HG03439 (cell line): ENCODE results near the gene ACIN1.
"Not testable (repeated sequence)": the region's sequence is repeated elsewhere in the genome, so short reads cannot be mapped to it uniquely, and the experiment has no call there.

Experiments used
- ATAC-seq: cut with Tn5 transposase; IDR thresholded peaks from one replicate; pipeline ENCODE4 v1.9.1; 2021; ENCODE audit warnings: mild to moderate bottlenecking, moderate library complexity; ENCODE audit not compliant: unreplicated experiment

Gene ACIN1

GRCh38 chr14:23021434-23021833, 73.5 kb downstream of the ACIN1 start:
- no peak for ATAC-seq

DNA sequence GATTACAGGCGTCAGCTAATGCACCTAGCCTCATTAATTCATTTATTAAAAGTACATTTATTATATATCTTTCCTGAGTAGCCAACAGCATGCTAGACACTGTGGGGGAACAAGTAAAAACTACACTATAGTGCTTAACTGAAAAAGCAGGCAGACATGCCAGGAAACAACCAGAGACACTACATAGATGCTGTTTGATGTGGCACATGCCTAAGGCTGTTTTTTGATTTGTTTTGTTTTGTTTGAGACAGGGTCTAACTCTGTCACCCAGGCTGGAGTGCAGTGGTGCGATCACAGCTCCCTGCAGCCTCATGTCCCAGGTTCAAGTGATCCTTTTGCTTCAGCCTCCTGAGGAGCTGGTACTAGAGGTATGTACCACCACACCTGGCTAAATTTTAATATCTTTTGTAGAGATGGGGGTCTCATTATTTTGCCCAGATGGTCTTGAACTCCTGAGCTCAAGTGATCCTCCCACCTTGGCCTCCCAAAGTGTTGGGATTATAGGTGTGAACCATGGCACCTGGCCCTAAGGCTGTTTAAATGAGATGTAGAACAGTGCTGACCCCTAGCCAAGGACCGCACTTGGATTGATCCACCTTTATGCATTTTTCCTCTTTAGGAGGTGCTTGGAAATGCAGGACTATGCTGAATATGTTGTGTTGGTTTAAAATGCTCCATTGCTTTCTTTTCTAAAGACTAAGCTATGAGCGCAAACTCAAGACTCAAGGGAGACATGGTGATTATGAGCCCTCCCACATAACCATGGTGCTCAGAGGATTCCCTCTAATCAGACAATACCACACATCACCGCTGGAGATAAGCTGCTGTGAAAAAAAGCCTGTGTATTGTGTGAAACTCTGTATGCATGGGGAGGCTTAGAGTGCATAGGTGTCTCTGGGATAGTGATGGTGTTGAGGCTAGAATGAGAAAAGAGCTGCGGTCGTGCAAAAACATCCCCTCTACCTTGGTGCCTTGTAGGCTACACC, 74.5 kb downstream of the ACIN1 start:
- no peak for ATAC-seq

- ATAC-seq, result no peak
Measured at GRCh38 chr14:23018107-23018506, 76.8 kb downstream of the ACIN1 start.

GRCh38 chr14:23017091-23017490, 77.8 kb downstream of the ACIN1 start:
- no peak for ATAC-seq

DNA sequence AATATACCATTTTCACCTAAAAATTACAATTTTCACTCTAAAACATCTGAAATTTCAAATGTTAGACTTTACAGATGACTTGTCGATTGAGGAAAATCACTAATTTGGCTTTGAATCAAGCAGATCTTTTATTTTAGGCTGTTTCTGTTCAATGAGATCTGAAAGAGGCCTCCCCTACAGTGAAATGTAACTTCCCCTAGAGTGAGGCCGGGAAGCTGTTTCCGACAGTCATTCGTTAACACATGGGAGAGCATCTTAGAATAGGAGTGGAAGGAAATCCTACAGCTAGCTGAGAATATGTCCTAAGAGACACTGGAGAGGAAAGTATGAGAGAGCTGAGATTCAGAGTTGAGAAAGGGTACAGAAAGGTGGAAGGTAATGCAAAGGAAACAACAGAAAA, 79.3 kb downstream of the ACIN1 start:
- no peak for ATAC-seq

DNA sequence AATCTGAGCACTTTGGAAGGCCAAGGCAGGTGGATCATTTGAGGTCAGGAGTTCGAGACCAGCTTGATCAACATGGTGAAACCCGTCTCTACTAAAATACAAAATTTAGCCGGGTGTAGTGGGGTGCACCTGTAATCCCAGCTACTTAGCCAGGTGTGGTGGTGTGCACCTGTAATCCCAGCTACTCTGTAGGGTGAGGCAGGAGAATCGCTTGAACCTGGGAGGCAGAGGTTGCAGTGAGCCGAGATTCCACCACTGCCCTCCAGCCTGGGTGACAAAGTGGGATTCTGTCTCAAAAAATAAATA, 81.2 kb downstream of the ACIN1 start:
- not testable (repeated sequence) for ATAC-seq

GRCh38 chr14:23013054-23013748, 81.7 kb downstream of the ACIN1 start:
- ATAC-seq, result no peak

DNA sequence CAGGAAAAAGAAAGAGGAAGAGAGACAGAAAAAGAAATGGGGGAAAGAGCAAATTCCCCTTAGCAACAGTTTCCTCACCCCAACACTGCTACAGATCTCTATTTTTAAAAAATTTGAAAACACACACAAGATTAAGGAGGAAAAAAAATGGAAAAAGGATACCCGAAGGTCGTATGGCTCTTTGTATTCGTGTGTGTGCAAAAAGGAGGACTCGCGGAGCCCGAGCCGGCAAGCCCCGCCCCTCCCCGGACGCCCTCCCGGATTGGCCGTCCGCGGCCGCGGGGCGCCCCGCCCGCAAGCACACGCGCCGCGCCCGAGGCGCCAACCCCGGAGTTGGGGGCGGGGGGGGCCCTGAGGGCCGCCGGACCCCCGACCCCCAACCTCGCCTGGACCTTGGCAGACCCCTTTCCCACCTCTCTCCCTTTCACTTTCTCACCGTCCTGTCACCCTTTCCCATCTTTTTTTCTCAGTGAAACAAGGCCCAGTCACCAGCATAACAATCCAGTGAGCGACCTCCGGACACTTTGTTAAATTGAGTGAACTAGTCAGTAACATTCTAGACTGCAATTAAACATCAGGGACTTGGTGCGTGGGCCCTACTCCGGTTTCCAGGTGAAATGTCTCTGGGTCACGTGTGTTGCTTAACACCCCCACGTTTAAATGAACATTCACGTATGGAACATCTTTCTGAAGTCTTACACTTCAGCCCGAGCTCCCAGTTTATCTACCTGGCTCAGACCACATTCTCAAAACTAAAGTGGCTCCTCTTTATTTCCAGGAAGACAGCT, 84.8 kb downstream of the ACIN1 start, which contains the start of gene C14orf93:
Gene C14orf93 (minus strand): TSS at position 205 of the 788 bp plus-strand sequence. CDS start 11,120 bp downstream, outside the sequence.
- peak; percentile 30 for ATAC-seq

- no peak for ATAC-seq
Measured at GRCh38 chr14:23009483-23009938, 85.4 kb downstream of the ACIN1 start.

DNA sequence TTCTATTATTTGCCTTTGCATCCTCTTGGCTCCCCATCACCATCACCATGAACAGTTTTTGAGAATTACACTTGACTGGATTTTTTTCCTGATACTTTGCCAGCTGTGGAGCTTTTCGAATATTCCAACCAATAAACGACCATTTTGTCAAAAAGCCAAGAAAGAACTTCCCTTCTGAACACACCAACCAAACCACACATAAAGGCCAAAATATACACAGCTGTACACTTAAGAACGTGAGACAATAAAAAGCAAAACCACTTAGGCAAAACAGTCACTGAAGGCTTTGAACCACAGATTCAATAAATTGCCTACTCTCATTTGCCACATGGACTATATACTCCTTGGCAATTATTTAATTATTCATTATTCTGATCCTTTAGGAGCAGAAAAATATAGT, 86.1 kb downstream of the ACIN1 start:
- no peak for ATAC-seq
